NCI-H2081 (cell line): ENCODE data around the gene NAP1L4.
A peak's percentile ranks its signal among the peaks of the same experiment; 100 is the strongest.
"Not testable (repeated sequence)": the region's sequence is repeated elsewhere in the genome, so short reads cannot be mapped to it uniquely, and the experiment has no call there.

Experiments
- DNase-seq, 2 experiments: peaks; one replicate each; lab custom pipeline; 2025; lab: John Stamatoyannopoulos, UW

The NAP1L4 gene

DNA sequence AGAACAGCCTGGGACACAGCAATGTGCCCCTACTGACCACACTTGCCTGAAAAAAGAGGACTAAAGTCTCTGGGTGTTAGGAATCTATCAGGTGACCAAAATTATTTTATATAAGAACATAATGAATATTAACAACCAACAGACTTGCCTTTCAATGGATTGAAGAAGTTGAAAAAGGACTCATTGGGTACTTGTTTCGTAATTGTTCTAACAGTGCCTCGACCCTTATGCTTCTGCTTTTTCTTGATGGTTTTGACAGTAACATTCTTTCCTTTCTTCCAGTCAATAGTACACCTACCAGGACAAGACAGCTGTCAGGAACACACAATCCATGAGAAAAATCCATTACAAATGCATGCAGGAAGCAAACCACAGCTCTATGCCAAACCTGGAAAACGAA, 33.9 kb downstream of the NAP1L4 start:
- DNase-seq: no peak

DNA sequence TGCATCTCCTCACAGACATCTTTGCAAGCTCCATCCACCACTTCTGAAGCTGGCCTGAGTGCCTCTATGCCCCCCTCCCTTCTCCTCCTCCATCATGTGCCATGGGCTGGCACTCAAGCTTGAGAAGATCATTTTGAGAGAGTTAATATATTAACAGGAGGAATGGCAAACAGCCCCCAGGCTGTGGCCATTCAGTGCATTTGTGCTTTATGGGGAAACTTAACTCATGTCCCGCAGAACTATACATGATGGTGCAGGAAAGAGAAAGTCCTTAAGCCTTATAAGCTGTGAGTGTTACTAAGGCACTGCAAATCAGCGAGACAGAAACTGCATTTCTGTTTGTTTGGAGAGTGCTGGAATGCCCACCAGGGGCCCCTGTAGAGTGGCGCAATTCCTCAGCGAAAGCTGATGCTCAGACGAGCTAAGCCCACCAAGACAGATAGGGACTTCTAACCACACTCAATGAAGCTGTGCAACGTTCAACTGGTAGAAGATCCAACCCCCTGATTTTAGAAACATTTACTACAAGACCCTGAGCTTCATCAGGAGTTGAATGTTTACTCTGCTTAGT, 36.1 kb downstream of the NAP1L4 start:
- DNase-seq: no peak

DNA sequence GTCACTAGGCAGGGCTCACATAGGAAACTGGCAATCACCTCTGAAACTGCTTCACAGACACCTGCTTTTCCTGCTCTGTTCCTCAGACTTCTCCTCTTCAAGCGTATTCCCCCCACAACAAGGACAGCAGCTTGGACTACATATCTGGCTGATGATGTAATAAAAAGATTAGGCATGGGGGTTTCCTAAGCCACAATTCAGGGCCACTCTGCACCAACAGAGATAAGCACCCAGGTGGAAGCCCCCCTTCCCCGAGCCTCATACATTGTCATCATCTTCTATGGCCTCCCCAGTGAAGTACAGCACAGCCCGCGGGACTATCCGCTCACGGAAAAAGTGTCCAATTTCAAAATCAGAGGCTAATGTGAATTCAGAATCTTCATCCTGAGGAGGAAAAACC, 37.9 kb downstream of the NAP1L4 start:
- no peak for DNase-seq

DNA sequence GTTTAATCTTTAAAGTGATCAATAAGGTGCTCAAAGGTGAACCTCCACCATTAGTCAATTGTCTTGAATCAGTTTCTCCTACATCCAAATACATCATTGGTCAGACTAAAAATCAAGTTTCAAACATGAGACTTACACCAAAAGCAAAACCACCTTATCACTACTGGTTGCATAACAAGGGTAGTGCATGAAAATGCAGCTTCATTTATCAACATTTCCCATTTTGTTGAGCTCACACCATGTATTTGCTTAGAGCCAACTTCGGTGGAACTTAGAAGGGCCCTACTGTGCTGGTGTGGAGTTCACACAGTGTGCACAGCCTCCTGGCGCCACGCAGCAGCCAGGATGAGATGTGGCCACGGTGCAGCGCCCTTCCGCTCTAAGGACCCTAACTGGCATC, 39.8 kb downstream of the NAP1L4 start:
- DNase-seq: no peak

DNA sequence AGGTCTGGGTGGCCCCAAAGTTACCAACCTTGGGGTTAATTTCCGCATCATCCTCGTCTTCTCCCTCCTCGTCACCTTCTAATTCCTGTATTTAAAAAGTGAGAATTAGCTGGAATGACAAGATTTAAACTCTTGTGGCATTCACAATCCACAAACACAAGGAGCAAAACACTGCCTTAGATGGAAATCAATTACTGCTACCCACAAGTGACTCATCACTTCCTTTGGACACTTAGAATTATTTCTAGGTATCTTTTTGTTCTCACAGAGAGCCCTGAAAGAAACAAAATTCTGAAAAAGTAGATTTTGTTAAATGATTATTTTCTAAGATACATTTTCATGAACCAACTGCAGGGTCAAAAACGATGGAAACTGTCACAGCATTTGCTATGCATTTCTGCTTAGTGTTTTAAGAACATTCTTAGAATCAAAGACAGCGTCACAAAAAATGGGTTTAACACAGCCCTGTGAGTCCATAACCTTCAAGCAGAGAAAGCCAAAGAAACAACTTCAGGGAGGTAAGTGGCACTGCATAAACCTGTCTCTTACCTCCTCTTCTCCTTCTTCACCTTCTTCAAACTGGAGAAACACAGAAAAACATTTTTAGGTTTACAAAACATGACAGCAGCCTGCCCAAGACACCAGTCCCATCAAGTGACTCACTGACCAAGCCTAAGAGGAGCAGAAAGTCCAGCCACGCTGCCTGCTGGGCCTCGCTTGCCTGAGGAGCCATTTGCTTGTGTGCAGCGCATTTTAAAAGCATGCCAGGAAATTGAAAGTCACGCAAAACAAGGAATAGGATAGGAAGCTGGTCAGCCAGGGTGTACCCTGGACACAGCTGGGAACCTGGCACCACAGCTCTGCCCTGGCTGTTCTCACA, 40.7 kb downstream of the NAP1L4 start:
- no peak for DNase-seq

DNA sequence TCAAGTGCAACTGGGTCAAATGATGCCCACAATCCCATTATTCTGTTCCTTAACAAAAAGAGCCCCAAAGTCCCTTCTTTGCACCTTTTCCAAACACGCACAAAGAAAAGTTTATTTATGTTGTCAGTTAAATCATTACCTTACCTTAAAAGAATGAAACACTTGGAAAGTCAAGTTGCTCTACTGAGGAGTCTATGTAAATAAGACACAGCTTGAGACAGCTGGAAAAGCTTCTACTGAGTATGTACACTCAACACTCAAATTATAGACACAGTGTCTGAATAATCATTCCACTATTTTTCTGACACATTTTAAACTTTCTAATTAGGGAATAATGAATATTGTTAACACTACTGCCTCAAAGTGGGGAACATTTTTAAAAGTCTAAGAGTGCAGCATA, 41.3 kb downstream of the NAP1L4 start:
- no peak for DNase-seq

DNA sequence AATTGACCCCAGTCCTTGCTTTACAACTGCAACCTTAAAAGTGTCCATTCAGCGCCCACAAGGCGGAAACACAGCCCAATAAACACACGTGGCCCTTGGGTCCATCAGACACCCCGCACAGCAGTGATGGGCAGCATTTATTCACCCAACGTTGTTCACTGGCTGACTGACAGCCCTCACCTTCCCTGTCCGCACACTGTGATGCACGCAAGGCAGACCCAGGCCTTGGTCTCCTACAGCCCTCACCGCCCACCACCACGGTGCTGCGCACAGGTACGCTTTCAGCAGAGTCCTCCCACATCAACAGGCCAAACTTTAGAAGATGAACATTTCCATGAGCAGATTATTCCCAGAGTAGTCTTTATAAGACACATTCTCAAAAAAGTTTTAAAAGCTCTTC, 42.2 kb downstream of the NAP1L4 start:
- no peak for DNase-seq

DNA sequence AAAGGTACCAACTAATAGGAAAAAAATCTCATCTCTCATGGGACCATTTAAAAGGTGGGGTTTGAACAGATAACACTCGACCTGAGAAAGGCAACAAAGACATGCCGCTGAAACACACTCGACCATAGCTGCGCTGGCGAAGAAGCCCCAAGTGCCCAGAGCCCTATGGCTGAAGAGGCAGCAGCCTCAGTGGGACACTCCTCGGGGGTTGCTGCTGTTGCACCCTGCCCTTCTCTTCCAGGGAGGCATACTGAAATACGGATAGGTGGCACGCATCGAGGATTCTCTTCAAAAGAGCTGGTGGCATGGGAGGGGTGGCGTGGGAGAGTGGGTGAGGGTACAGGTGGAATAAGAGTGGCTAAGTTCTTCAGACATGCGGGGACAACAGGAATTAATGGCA, 44.4 kb downstream of the NAP1L4 start:
- no peak for DNase-seq

DNA sequence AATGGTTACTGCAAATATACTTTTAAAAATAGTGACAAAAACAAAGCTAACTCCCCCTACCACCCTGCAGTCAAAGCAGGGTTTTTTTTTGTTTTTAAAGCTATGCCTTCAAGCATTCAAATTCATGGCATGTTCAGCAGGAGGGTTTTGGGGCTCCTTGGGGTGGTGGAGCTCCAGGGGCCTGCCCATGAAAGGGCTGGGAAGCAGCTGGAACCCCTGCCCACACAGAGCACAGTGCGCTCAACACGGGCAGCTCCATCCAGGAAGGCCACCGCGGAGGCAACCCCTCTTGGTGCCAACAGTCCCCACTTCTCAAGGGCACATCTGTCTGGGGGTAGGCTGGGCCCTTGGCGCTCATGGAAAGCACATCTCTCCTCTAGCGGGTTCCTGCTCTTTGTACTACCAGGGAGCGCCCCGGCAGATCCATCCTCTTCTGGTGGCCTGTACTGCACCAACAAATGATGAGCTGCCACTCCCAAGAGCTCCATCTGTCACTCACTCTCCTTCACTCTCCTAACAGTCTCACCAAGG, 46.3 kb downstream of the NAP1L4 start:
- DNase-seq: no peak

DNA sequence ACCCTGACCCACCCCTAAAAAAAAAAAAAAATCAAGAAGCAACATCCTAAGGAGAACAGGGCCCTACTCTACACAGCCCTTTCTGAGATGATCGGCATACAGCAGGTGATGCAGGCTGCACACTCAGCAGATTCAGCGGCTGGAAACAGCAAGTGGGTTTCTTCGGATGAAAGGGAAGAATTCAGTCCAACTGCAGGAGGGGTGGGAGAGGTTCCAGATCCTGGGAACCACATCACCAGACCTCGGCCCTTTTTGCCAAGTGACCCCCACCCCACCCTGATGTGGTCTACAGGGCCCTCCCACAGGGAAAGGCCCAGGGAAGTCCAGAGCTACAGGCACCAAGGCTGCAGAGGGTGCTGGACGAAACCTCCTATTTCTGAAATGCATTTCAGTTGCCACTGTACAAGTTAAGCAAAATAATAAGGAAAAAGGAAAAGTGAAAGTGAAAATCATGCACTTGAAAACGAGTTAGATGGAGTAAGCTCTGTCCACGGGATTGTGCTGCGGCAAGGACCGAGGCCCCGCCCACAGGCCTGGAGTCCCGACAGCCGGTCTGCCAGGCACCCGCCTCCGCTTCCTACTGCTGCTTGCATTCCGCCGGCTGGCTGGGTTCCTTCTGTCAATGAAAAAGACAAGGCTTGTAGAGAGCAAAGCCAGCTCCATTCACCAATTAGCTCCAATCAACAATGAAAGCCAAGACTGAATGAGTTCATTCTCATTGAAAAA, 46.9 kb downstream of the NAP1L4 start:
- DNase-seq: no peak

DNA sequence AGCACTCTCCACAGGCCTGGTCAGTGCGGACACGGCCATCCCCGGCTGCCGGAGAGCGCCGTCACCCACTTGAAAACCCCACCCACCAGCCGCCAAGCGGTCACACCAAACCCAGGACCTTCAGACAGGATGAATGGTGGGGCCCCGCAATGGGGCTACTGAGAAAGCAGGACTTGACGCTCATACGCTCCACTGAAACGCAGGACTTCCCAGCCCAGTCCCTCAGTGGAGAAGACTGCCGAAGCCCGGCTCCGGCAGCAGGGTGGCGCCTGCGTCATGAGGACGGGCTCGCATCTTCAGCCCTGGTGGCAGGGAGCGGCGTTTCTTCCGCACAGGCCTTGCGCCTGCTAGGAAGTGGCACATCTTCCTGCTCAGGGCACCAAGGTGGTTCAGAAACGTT, 47.6 kb downstream of the NAP1L4 start:
- DNase-seq: no peak

DNA sequence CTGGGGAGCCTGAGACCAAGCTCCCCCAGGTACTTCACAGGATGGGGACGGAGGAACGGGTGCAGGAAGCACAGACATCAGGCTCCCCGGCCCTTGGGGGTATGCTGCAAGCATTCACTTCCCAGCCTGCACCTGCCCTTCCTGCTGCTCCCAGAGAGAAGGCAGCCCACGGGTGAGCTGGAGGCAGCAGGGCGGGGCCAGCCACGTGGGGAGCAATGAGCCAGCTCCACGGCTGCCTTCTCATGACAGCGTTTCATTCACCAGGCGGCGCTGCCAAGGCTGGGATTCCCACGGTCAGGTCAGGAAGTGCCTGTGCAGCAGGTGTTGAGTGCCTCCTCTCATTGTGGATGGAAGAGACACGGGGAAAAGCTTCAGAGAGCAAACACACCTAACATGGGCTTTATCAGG, 48.4 kb downstream of the NAP1L4 start:
- peak in 1 of 2 experiments; percentile 36 for DNase-seq

DNA sequence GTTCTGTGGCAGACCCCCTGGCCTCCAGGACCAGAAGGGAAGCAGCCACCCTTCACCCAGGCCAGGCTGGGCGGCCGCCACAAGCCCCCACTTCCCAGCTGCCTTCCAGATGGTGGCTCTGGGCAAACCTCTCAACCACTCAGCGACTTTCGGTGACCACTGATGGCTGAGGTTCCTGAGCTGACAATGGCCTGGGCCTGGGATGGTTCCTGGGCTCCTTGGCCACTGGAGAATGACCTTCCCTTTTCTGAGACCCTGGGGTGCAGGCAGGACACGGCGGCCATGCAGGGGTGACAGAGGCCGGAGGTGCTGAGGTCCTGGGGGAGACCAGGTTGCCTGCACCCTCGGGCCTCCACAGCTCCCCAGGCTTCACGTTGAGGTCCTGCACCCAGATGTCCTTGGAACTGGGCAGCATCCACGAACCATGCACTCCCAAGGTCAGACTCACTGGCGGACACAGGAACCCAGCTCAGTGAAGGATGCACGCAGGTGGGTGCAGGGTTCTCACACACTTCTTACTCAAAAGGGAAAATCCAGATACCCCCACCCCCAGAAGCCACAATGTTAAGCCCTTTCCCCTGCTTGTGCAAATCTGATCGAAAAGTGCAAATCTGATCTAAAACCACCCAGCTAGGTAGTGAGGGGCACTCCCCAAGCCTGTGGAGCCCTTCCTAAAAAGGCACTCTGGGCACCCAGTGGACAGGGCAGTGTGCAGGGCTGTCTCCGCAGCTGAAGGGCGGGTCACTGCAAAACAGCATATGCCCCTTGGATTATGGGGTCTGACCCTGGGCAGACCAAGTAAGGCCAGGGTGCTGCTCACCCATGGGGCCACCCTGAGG, 49.0 kb downstream of the NAP1L4 start:
- no peak for DNase-seq

DNA sequence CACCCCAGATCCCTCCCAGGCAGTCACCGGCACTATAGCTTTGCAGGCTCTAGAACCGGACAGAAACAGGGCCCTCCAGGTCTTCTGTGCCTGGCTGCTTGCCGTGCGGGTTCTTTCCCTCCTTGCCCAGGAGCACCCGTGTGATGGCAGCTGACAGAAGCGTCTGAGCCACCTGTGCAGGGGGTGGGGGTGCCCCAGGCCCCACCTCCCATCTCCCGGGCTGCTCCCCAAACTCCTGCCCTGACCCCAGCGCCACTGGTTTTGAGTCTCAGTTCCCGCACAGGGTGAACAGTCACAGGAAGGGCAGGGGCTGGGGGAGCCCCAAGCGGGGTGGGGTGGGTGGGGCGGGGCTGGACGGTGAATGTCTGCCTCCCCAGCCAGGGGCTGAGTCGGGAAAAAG, 49.7 kb downstream of the NAP1L4 start:
- DNase-seq: no peak

DNA sequence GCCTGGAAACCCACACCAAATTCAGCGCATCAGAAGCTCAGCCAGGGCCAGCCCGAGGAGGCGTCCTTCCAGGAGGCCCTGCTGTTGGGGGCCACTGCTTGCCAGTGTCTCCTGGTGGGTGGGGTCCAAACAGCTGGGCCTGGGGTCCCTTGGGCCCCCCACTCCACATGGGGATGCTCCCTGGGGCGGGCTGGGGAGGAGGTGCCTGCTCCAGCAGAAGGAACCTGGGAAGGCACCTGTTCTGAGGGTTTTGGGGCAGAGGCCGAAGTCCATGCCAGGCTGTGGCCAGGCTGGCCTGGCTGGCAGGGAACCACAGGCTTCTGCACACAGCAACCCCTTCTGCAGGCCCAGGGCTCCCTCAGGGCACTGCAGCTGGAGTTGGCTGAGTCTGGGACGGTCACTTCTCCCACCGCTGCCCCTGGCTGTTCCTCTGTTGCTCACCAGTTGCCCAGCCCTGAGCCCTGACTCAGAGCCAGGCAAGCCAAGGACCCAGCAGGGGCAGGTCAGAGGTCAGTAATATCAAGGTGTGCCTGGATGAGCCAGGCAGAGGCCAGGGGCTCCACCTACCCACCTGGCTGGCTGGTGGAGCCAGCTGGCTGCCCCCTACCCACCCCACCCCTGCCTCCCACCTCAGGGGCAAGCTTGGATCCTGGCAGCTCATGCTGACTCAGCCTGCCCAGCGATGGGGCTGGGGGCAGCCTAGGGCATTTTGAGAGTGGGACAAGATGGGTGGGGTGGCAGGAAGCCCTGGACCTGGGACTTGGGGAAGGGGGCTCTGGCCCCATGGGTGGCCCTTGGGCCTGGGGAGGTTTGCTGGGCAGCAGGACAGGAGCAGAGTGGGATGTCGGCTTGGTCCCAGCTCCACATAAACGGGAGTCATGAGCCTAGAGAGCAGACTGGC, 51.0 kb downstream of the NAP1L4 start:
- DNase-seq: no peak

DNA sequence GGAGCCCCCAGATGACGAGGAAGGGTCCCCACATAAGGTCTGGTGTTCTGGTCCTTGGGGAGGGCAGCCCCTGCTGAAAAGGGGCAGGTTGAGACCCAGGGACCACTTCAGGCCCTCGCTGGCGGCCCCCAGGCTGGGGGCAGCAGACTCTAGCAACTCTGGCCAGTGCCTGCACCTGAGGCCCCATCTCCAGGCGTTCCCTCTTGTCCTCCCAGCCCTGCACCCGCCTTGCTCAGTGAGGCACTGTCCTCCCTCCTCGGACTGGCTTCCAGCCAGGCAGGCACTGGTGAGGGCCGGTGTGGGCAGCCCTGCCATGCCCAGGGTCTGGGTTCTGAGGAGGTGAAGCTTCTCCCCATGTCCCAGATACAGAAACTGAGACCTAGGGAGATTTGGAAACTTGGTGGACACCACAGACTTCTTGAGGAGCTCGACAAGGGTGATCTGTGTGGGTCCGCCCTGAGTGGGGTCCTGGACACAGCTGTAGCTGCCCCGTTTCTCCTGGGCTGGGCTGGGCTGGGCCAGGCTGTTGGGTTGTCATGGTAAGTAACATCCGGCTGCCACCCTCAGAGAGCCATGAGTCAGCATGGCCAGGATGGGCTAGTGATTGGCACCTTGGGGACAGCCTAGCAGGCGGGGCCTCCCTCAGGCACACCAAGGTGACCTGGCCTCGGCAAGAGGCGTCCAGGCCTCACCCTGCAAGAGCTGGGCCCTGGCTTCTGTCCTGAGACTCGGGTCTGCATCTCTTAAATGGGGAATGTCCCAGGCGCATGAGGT, 51.8 kb downstream of the NAP1L4 start:
- no peak for DNase-seq

DNA sequence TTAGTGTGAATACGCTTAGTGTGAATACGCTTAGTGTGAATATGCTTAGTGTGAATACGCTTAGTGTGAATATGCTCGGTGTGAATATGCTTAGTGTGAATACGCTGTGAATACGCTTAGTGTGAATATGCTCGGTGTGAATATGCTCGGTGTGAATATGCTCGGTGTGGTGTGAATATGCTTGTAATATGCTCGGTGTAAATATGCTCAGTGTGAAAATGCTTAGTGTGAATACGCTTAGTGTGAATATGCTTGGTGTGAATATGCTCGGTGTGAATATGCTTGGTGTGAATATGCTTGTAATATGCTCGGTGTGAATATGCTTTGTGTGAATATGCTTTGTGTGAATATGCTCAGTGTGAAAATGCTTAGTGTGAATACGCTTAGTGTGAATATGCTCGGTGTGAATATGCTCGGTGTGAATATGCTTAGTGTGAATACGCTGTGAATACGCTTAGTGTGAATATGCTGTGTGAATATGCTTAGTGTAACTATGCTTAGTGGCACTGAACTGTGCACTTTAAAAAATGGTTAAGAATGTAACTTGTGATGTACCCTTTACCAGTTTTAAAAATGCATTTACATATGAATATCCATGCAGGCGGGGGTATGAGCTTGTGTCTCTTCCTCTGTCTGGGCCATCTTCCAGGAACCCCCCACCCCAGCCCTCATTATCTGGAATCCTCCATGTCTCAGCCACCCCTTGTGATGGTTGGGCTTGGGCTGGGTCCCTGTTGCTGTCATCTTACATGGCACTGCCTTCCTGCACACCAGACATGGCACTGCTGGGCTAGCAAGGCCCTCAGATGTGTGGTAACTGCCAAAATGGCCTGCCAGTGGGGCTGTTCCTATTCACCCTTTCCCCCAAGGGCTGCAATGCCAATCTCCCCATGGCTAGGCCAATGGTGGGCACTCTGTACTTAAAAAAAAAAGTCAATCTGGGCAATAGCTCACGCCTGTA, 53.4 kb downstream of the NAP1L4 start:
- not testable (repeated sequence) for DNase-seq

DNA sequence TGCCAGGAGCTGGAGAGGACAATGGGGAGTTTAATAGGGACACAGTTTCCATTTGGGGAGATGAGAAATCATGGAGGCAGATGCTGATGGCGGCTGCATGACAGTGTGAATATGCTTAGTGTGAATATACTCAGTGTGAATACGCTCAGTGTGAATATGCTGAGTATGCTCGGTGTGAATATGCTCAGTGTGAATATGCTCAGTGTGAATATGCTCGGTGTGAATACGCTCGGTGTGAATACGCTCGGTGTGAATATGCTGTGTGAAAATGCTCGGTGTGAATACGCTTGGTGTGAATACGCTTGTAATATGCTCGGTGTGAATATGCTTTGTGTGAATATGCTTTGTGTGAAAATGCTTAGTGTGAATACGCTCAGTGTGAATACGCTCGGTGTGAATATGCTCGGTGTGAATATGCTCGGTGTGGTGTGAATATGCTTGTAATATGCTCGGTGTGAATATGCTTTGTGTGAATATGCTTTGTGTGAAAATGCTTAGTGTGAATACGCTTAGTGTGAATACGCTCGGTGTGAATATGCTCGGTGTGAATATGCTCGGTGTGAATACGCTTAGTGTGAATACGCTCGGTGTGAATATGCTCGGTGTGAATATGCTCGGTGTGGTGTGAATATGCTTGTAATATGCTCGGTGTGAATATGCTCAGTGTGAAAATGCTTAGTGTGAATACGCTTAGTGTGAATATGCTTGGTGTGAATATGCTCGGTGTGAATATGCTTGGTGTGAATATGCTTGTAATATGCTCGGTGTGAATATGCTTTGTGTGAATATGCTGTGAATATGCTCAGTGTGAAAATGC, 54.3 kb downstream of the NAP1L4 start:
- not testable (repeated sequence) for DNase-seq
